Measurements from ENCODE around the gene PLK1.
"Not testable (repeated sequence)": the region's sequence is repeated elsewhere in the genome, so short reads cannot be mapped to it uniquely, and the experiment has no call there.

The PLK1 gene

DNA sequence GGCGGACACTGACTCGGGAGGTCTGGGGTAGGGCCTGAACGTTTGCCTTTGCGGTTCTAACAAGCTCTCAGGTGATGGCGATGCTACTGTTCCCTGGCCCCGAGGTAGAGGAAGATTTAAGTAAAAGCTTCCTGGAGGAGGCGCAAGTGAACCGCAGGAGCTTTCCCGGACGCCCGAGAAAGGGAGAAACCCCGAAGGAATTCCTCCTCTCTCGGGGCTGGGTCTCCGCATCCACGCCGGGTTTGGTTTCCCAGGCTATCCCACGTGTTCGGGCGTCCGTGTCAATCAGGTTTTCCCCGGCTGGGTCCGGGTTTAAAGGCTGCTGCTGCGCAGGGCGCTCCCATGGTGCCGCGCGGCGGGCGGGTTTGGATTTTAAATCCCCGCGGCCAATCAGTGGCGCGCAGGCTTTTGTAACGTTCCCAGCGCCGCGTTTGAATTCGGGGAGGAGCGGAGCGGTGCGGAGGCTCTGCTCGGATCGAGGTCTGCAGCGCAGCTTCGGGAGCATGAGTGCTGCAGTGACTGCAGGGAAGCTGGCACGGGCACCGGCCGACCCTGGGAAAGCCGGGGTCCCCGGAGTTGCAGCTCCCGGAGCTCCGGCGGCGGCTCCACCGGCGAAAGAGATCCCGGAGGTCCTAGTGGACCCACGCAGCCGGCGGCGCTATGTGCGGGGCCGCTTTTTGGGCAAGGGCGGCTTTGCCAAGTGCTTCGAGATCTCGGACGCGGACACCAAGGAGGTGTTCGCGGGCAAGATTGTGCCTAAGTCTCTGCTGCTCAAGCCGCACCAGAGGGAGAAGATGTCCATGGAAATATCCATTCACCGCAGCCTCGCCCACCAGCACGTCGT, at the start of gene PLK1:
Gene PLK1, plus strand, starts transcription at position 460 of the 844 bp plus-strand sequence. Its CDS starts 44 bp downstream, at position 504.
- DNase-seq (ENCODE audit: low spot score): peak; percentile 86

DNA sequence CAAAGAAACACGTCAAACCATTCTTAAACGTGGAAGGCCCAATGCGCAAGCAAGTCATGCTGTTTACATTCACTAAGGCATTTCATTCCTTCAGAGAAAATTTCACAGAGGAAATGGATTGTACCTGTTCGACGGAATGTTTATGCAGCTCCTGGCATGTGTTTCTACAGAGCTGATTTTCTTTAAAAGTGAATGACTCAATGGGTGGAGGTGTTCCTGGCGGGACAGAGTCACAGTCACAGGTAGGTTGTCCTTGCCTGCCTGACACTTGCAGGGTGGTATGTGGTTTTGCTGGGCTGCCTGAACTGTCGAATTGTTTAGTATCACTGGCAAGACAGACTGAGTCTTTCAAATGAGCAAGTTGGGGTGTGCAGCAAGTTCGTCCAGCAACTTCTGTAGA, 49.2 kb upstream of the PLK1 start:
- no peak for DNase-seq (ENCODE audit: low spot score)

DNA sequence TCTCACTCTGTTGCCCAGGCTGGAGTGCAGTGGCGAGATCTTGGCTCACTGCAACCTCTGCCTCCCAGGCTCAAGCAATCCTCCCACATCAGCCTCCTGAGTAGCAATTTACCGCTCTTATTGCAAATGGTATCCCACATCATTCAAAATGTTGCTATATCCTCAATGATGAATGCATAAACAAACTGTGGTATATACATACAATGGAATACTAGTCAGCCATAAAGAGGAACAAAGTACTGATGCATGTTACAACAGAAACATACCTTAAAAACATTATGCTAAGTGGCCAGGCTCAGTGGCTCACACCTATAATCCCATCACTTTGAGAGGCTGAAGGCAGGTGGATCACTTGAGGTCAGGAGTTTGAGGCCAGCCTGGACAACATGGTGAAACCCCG, 46.8 kb upstream of the PLK1 start:
- not testable (repeated sequence) for DNase-seq (ENCODE audit: low spot score)

DNA sequence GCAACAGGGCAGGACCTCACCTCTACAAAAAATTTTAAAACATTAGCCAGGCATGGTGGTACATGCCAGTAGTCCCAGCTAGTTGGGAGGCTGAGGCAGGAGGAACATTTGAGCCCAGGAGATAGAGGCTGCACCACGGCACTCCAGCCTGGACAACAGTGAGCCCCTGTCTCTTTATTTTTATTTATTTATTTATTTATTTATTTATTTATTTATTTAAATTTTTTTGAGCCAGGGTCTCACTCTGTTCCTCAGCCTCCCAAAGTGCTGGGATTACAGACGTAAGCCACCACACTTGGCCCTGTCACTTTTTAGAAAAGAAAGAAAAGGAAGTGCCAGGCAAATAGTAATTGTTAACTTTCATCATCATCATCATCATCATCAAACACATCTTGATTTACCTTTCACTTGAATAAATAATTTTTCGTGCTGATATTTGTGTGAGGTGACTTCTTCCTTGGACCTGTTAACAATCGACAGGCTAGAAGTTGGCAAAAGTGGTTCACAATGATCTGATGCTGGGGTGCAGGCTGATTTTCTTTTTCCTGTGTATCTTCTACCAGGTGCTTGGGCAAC, 44.1 kb upstream of the PLK1 start:
- DNase-seq (ENCODE audit: low spot score): no peak

DNA sequence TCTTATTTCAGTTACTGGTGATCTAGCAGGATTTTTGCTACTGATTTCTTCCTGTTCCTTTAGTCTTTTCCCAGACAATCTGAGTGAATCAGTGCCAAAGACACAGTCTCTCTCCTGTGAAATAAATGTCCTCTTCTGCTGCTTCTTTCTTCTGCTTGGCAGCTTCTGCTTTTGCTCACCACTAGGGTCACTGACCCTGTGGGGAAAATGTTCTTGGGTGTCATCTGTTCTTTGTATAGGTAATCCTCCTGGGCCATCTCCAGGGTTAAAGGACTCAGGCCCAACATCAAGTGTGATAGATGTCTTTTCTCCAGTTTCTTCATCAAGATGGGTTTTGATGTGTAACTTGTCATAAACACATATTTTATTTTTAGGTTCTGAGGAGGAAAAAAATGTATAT, 42.7 kb upstream of the PLK1 start:
- no peak for DNase-seq (ENCODE audit: low spot score)

DNA sequence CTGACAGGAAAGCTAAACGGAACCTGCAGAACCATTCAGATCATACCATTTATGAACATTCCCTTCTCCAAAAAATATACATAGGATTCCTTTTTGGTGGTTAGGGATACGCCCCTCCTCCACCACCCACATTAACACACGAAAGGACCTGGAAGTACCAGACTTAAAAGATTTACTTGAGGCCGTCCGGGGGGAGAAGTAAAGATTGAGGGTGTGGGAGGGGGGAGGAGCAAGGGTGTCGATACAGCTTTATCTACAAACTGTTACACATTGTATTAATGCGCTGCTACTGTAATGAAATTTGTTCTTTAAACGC, 38.1 kb upstream of the PLK1 start:
- peak; percentile 15 for DNase-seq (ENCODE audit: low spot score)

DNA sequence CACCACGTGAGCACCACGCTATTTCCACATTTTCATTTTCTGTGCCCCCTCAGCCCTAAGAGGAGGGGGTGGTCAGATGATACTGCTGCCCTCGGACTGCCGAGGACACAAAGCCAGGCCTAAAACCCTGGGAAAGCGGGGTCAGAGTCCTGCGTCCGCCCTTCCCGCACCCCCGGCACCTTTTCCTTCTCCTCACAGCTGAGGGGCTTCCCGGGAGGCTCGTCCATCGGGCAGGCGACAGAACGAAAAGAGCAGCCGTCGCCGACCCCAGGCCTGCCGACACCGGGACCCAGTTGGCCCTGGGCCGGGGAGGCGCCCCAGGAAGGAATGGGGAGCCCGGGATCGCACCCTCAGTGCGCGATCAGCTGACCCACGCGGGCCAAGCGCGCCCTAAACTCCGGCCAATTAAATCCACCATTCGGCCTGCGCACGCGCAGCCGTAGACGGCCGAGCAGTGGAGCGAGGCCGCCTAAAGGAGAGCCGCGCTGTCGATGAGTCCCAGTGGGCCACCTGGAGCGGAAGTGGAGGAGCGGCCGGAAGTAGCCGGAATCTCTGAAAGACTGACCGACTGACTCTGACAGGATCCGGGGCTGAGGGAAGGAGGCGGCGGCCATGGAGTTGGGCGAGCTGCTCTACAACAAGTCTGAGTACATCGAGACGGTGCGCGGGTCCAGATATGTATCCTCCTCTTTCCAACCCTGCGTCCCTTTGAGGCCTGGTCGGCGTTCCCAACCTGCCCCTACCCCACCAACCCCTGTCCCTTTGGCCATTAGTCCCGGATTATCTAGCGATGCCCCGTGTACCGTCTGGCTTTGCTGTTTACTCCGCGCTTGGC, 37.5 kb upstream of the PLK1 start, which contains the start of the genes DCTN5 and PALB2:
Gene DCTN5, plus strand, starts transcription at position 536 of the 835 bp plus-strand sequence. Its CDS starts 77 bp downstream, at position 613.
Gene PALB2, minus strand, starts transcription at position 380 of the 835 bp plus-strand sequence. Its CDS starts 153 bp downstream, at position 227.
- DNase-seq (ENCODE audit: low spot score): peak; percentile 95

DNA sequence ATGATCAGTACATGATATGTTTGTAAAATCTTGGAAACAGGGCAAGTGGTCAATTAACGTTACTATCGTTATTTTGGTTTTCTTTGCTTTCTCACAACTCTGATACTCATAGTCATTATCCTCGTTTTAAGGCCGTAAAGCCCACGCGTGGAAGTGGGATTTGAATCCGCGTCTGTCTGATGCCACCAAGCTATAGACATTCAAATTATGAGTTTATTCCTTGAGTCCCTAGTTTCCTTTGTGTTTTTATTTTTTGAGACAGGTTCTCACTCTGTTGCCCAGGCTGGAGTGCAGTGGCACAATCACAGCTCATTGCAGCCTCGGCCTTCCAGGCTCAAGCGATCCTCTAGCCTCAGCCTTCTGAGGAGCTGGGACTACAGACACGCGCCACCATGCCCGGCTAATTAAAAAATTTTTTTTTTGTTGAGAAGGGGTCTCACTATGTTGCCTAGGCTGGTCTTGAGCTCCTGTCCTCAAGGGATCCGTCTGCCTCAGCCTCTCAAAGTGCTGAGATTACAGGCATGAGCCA, 36.4 kb upstream of the PLK1 start:
- no peak for DNase-seq (ENCODE audit: low spot score)

DNA sequence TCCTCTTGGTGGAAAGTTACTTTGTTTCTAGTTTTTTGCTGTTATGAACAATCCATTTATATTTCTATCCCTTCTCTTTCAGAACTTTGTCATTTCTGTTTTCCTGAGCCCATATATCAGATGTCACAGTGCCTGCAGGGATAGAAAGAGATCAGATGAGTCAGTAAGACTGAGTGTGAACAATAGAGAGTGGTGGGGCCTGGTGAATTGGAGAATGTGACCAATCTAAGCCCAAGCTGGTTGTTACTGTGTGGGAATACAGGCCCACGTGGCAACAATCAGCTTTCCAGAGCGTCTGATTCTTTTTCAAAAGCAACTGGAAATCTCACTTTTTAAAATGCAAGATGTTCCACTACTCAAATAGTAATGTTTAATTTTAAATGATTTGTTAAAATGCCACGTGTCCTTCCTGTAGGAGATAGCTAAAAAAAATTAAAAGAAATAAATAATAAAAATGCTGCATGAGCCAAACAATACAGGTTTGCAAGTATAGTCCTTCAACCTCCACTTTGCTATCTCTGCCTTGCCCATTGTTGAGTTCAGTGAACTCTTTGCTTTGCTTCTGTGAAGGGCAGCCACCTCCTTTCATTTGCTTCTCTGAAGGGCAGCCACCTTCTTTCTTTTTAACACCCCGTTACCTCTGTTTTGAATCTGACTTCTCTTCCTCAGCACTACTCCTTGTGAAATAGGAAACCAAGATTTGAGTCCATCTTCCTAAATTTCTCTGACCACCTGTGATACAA, 27.8 kb upstream of the PLK1 start:
- no peak for DNase-seq (ENCODE audit: low spot score)

DNA sequence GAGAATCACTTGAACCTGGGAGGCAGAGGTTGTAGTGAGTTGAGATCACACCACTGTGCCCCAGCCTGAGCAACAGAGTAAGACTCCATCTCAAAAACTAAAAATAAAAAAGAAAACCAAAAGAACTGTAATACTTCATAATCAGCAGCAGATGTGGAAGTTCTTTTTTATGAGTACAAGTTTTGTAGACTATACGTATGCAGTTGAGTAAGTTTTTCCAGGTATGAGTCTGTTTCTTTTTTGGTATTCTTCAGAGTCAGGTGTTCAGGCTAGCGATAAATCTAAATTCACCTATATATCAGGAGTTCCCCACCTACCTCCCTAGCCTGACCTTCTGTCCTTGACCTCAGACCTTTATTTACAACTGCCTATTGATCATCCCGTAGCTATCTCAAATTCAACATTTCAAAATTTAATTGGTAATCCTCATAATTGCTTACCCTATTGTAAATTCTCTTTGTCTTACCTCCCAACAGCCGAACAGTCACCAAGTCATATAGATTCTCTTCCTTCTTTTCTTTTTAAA, 26.7 kb upstream of the PLK1 start:
- DNase-seq (ENCODE audit: low spot score): no peak

DNA sequence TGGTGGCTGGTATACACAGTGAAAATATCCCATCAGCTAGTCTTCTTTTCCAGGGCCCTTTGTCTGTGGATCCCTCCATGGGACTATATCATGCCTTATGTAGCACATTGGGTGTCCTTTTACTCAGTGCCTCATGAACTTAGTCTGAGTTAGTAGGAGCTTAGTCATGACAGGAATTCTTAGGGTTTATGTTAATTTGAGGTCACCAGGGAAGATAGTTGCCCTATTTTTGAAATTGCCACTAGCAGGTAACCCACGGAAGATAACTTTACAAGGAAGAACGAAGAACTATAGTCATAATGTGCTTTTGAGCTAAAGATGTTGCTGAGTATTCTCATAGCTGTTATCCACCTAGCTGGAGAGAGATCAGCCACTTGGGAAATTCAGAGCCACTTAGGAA, 14.8 kb upstream of the PLK1 start:
- DNase-seq (ENCODE audit: low spot score): no peak

DNA sequence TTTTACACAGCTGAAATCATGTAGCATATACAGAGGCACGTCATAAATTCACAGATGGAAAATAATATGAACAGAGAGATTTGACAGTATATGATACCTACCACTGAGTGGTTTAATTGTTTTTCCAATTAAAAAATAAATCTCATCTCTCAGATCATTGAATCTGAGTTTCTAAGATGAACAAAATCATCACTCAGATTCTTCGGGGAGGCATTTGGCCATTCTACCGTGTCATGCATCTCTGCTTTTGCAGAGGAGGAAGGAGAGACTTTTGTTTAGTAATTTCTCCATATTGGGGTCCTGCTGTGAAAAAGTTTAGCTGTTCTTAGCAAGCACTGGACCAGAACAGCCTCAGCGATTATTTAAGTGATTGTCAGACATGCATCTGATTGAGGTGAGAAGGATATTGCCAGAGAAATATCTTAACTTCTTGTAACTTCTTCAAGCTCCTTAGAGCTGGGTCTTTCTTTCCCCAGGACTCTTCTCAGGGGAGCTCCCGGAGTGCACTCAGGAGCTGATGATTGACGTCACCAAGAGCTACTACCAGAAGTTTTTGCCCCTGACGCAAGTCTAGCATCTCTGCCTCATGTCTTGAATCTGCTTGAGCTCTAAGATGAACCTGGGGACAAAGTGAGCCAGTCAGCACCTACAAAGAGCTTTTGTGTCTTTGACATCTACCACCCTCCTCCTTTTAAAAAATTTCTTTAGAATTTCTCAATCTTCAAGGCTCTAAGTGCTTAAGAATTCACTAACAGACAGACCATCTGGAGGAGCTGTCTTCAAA, 11.9 kb upstream of the PLK1 start:
- DNase-seq (ENCODE audit: low spot score): no peak

DNA sequence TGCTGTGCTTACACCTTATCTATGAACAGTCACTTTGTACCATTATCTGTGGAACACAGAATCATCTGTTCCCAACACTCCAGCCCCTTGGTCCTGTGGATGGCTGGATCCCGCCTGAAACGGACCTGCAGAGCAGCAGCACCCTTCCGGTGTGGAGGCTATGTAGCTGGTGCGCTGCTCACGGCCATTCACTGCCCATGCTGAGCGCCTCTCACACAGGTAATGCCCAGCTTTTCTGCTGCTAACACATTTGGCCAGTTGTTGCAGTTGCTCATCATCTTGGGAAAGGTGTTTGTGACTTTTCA, 11.4 kb upstream of the PLK1 start:
- no peak for DNase-seq (ENCODE audit: low spot score)

DNA sequence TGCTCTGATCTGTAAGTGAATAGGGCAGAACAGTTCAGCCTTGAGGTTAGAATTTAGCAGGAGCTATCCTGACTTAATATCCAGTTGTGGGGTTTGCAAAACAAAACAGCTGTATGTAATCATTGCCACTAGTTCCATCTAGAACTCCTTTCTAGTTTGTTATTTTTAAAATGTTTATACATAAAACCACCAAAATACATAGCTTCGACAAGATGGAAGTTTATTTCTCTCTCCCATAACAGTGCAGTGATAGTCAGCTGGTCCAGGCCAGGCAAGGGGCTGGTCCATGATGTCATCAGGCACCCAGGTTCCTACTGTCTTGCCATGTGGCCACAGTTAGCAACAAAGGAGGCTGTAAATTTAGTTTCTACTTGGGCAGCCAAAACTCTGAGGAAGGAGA, 10.5 kb upstream of the PLK1 start:
- no peak for DNase-seq (ENCODE audit: low spot score)

DNA sequence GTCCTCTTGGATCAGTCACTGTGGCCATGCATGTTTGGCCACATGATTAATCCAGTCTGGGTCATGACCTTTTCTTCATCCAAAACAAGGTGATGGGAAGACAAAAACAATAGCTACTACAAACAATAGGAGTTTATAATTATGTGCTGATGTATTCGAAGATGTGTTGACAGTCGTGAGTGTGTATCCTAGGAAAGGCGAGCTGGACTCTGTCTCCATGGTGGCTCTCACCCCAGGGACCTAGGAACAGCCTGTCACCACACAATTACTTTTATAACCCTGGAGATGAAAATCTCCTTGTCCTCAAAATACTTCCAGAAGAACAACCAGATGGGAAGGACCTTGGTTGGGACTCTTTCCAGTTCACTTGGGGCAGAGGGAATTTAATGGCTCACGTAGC, 9.8 kb upstream of the PLK1 start:
- DNase-seq (ENCODE audit: low spot score): no peak

DNA sequence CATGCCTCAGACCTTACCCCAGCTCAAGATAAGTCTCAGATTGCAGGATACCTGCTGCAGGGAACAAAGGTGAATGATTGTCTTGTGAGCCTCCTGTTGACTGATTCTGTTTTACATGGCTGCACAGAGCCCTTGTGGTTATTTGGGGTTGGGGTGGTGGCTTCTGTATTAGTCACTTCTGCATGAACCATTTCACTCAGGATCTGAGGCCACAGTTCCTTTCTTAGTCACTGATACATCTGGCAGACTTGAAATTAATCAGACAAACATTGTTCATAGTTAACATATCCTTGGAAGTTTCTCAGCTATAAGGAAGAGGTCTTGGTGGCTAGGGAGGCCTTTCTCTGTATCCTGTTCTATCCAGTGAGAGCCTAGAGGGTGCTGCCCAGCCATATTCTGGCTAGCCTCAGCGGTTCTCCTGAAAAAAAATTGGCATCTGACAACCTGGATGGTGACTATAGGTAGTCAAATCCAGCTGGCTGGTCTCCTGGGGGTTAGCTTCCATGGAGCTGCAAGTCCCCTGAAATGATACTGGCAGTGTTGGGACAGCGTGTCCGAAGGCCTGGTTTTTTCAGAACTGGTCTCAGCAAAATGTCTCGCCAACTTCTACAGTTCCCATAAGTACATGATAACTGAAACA, 8.4 kb upstream of the PLK1 start:
- DNase-seq (ENCODE audit: low spot score): no peak

DNA sequence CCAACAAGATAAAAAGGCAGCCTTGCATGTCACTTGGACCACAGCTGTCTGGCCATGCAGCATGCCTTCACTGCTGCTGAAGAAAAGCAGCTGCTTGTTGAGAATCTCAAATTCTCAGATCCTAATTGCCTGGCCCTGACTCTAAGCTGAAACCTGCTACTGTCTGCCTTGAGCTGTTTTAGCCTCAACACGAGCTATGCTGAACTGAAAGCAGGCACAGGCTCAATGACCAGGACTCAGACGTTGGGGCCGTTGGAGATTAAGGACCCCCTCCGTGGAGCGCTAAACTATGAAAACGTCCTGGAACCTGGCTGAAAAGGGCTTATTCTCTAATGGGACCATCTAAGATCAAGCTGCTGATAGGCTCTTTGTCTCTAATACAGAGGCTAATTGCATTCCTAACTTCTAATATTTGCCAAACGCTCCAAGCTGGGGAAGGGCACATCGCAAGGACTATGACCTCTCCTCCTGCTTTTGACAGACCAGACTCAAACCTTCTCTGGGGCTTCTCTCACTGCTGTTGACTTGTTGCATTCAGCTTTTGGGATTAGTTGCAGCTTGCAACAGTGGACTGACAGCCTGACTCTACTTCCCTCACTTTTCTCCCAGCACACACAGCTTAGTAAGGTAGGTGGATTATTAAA, 4.6 kb upstream of the PLK1 start:
- no peak for DNase-seq (ENCODE audit: low spot score)

DNA sequence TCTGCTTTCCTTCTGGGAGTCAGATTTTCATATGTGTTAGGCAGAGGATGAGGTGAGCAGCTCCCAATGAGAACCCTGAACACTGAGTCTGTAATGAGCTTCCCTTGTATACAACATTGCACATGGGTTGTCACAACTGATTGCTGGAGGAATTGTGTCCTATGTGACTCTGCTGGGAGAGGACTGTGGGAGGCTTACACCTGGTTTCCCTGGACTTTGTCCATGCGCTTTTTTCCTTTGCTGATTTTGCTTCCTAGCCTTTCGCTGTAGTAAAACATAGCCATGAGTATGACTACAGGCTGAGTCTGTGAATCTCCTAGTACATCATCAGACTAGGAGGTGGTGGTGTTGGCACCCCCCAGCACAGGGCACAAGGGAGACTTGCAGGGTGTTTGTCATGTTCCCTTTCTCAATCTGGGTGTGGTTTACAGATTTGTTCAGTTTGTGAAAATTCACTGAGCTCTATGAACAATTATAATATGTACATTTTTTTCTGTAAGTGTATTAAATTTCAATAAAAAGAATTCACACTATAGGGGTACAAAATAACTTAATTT, 1.7 kb upstream of the PLK1 start:
- DNase-seq (ENCODE audit: low spot score): no peak

DNA sequence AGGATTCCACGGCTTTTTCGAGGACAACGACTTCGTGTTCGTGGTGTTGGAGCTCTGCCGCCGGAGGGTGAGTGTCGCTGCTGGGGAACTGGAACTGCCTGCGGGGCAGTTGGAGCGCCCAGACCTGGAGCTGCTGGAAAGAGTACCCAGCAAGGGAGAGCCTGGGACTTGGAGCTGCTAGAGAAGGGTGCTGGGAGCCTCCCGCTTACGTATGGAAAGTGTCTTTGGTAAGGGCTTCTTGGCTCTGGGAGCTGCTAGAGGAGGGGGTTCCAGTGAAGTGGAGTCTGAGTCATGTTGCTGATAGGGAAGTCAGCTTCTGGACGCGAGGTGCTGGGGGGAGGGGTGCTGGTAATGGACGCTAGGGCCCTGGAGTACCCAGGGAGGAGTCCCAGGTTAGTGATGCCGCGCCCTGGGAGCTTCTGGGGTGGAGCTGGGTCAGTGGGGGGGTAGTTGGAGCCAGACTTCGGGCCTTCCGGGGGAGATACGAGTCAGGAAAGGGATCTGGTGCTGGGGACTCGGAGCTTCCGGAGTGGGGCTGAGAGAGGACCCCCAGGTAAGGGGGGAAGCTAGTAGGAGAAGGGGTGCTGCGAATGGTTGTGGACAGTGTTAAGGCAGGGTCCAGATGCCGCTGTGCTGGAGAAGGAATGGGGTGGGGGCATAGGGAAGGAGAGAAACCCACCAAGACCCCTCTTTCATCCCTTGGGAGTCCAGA, 741 bp downstream of the PLK1 start:
- no peak for DNase-seq (ENCODE audit: low spot score)
